LNCaP clone FGC (cell line): ENCODE measurements around the gene RFPL2.

Experiments used
- DNase-seq: peaks from one replicate; pipeline ENCODE4 v3.0.0-alpha.2; 2011; ENCODE audit warnings: low read depth
- H3K4me3 ChIP-seq: 2 replicates; pipeline ENCODE4 v1.5.1; 2011; ENCODE audit warnings: mild to moderate bottlenecking, low read depth, low read length, control low read depth
- TF ChIP-seq, protein P1 (sequence below): IDR thresholded peaks from 2 replicates; pipeline ENCODE4 v1.5.1; 2012; ENCODE audit warnings: mild to moderate bottlenecking; ENCODE audit not compliant: control insufficient read depth, insufficient read depth; ENCODE audit errors: extremely low read depth

The RFPL2 gene

DNA sequence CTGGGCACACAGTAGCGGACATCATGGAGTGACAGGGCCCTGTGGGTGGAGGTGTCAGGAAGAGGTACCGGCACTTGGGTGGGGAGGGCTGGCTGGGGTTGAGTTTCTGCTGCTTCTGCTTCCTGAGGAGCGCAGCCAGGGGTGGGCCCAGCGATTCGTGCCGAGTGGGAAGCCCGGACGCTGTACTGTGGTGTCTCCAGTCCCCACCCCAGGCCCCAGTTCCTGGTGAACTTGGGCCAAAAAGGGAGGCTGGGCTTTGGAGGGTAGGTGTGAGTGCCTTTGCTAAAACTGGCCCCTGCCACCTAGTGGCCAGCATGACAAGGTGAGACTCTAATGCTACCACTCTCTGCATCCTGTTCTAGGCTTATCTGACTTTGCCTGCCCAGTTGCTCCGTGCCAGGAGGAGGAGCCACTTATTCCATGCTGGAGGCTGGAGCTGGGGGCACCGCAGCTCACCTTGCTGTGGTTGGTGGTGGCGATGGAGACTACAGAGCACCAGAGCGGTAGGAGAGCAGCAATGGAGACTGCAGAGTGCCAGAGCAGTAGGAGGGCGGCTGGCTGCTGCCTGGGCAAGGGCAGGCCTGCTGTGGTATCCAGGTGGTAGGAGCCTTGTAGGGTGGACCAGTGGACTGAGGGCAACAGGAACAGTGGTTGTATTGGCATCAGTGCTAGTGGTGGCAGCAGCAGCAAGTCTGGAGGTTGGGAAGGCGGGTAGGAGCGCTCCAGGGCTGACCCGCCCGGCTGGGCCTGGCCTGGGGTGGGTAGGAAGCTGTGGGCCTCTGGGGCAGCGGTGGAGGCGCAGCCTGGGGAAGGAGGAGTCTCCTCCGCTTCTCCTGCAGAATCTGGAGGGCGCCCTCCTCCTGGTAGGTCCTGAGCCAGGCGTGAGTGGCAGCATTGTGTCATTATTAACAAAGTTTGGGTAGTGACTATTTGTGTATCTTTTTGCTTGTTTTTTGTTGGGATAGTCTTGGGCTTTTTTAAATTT lies 2.2 kb upstream of the RFPL2 start:
- peak overlapping the region; percentile 68 for H3K4me3 ChIP-seq
- TF ChIP-seq, protein P1, sequence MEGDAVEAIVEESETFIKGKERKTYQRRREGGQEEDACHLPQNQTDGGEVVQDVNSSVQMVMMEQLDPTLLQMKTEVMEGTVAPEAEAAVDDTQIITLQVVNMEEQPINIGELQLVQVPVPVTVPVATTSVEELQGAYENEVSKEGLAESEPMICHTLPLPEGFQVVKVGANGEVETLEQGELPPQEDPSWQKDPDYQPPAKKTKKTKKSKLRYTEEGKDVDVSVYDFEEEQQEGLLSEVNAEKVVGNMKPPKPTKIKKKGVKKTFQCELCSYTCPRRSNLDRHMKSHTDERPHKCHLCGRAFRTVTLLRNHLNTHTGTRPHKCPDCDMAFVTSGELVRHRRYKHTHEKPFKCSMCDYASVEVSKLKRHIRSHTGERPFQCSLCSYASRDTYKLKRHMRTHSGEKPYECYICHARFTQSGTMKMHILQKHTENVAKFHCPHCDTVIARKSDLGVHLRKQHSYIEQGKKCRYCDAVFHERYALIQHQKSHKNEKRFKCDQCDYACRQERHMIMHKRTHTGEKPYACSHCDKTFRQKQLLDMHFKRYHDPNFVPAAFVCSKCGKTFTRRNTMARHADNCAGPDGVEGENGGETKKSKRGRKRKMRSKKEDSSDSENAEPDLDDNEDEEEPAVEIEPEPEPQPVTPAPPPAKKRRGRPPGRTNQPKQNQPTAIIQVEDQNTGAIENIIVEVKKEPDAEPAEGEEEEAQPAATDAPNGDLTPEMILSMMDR, result peak; percentile 91
- peak; percentile 54 for DNase-seq

DNA sequence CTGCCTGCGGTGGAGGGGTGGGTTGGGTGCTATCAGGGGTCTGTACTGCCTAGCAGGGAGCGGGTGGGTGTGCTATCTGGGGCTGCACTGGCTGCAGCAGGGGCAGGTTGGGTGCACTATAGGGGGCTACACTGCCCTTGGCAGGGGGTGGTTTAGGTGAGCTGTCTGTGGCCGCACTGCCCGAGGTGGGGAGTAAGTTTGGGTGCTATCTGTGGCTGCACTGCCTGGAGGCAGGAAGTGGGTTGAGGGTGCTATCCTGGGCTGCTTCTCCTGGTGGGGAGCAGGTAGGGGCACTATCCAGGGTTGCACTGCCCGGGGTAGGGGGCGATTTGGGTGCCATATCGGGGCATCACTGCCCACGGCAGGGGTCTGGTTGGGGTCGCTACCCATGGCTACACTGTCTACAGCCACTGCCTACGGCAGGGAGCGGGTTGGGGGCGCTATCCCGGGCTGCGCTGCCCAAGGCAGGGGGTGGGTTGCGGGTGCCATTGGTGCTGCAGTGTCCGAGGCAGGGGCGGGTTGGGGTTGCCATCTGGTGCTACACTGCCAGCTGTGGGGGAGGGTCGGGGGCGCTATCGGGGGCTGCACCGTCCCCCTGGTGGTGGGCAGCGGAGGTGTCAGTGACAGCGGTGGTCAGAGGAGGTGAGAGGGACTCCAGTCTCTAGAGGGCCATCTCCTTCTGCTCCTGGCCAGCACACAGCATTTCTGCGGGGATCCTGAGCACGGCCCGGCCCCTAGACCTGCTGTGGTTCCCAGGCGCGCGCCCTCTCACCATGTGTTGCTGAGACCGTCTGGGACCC lies 1.3 kb upstream of the RFPL2 start:
- peak overlapping the region; percentile 68 for H3K4me3 ChIP-seq
- no peak for DNase-seq

DNA sequence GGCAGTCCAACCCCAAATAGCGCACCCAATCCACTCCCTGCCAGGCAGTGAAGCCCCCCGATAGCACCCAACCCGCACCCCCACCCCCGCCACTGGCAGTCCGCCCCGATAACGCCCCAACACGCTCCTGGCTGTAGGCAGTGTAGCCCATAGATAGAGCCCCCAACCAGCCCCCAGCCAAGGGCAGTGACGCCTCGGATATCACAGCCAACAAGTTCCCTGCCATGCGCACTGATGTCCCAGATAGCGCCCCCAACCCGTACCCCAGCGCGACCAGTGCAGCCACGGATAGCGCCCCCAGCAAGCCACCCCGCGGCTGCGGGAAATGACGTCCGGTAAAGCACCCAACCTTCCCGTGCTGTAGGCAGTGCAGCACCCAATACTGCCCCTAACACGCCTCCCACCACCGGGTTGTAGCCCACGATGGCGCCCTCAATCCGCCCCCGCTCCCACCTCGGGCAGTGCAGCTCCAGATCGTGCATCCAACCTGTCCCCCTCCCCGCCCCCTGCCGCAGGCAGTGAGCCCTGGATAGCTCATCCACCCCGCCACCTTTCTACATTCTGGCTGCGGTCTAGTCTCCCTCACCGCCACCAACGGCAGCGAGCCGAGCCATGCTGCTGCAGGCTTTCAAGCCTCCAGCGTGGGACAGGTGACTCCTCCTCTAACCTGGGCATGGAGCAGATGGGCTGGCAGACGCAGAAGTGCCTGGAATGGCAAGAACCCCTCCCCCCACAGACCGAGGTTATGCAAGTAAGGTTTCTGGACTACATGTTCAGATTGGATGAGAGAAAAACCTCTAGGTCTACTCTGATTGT lies 625 bp downstream of the RFPL2 start:
- DNase-seq, result no peak
- TF ChIP-seq, protein P1, result peak; percentile 28
- H3K4me3 ChIP-seq, result peak overlapping the region; percentile 68

More for the DNA sequence above, 1.3 kb upstream of the RFPL2 start:
- TF ChIP-seq, protein P1, result no peak

DNA sequence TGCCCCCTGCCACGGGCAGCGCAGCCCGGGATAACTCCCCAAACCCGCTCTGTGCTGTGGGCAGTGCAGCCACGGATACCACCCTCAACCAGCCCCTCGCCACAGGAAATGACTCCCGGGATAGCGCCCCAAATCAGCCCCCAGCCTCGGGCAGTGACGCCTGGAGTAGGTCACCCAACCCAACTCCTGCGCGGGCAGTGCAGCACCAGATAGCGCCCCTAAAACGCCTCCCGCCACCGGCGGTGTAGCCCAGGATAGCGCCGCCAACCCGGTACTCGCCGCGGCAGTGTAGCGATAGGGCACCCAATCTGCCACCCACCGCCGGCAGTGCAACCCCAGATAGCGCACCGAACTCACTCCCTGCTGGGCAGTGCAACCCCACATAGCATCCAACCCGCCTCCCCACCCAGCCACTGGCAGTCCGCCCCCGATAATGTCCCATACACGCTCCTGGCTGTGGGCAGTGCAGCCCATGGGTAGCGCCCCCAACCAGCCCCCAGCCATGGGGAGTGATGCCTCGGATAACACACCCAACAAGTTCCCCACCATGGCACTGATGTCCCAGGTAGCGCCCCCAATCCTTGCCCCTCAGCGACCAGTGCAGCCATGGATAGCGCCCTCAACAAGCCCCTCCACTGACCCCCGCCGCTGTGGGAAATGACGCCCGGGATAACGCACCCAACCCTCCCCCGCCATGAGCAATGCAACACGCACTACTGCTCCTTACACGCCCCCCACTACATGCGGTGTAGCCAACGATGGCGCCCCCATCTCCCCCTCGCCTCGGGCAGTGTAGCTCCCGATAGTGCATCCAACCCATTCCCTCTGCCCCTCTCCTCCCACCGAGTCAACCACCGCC lies 1.5 kb downstream of the RFPL2 start:
- TF ChIP-seq, protein P1, result no peak
- H3K4me3 ChIP-seq, result peak overlapping the region; percentile 68
- DNase-seq, result no peak

DNA sequence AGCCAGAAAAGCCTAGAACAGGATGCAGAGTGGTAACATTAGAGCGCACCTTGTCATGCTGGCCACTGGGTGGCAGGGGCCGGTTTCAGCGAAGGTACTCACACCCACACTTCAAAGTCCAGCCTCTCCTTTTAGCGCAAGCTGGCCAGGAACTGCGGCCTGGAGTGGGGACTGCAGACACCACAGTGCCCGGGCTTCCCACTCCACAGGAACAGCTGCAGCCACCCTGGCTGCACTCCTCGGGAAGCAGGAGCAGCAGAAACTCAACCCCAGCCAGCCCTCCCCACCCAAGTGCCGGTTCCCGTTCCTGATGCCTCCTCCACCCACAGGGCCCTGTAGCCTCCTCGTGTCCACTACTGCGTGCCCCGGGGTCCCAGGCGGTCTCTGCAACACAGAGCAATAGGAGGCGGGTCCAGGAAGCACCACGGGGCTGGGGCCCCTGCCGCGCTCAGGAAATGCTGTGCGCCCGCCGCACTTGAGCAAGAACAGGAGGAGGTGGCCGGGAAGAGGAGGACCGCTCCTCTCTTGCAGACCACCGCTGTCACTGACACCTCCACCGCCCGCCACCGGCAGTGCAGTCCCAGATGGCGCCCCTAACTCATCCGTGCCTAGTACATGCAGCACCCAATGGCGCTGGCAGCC lies 2.2 kb downstream of the RFPL2 start:
- peak overlapping the region; percentile 68 for H3K4me3 ChIP-seq
- TF ChIP-seq, protein P1, result peak; percentile 83
- DNase-seq, result peak; percentile 25

DNA sequence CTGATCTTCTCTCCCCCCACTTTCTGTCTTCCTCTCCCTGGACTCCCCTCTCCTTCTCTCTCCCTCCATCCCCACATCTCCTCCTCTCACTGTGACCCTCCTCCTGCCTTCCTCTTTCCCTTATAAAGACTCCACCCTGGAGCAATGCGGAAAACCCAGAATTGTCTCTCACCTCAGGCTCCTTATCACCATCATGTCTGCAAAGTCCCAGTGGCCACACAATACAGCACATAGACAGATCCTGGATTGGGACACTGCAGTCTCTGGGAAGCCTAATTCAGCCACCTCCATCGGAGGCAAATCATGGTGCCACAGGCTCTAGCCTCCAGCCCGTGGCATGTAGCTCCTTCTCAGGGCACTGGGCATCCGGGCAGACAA lies 2.7 kb downstream of the RFPL2 start:
- no peak for DNase-seq
- TF ChIP-seq, protein P1, result no peak
- H3K4me3 ChIP-seq, result no peak overlapping the region
